PC-9 (cell line): ENCODE results near the gene KRTDAP. TPM values are rescaled to one million over a fixed set of nuclear protein-coding genes. Genes with fewer than 3 reads are reported as not detected.

Experiments used
- BruUV-seq: library from RNA; stranded (reverse); fragments of 400-500 nt; replicated peaks from 2 replicates; lab custom pipeline; 2021; lab: Mats Ljungman, UMichigan
- CTCF ChIA-PET: fragments of 300-600 bp; sonication (Branson Sonifier 250); formaldehyde crosslinking; loops from one replicate; lab custom pipeline; 2022; ENCODE audit warnings: antibody characterized with exemption; lab: Charles Lee
- POLR2A ChIA-PET: fragments of 300-600 bp; sonication (Branson Sonifier 250); formaldehyde crosslinking; loops from one replicate; lab custom pipeline; 2022; ENCODE audit warnings: antibody characterized with exemption; ENCODE audit not compliant: unreplicated experiment; lab: Charles Lee
- DNase-seq, 2 experiments: peaks; one replicate each; pipeline versions ENCODE4 v3.0.0 to v3.0.0-alpha.2; 2015 to 2022; ENCODE audit warnings: mixed read lengths in 1 of 2
- H2AFZ ChIP-seq: fragments of 200-600 bp; sonication (generic); 2 replicates; pipeline ENCODE4 v1.8.1; 2017; ENCODE audit warnings: antibody characterized with exemption
- H3F3A ChIP-seq: fragments of 200-600 bp; sonication (generic); 2 replicates; pipeline ENCODE4 v1.8.1; 2017; ENCODE audit warnings: antibody characterized with exemption, mild to moderate bottlenecking, low read depth; ENCODE audit not compliant: insufficient read depth
- H3K27ac ChIP-seq: fragments of 200-600 bp; sonication (generic); 2 replicates; pipeline ENCODE4 v1.6.1; 2016; ENCODE audit warnings: mixed run types
- H3K27me3 ChIP-seq: fragments of 200-600 bp; sonication (generic); 2 replicates; pipeline ENCODE4 v1.6.1; 2016; ENCODE audit warnings: low read depth, mixed run types; ENCODE audit not compliant: insufficient read depth
- H3K36me3 ChIP-seq: fragments of 200-600 bp; sonication (generic); 2 replicates; pipeline ENCODE4 v1.6.1; 2016; ENCODE audit warnings: low read depth, mixed run types
- H3K4me1 ChIP-seq: fragments of 200-600 bp; sonication (generic); replicated peaks from 2 replicates; pipeline ENCODE4 v1.6.1; 2016; ENCODE audit warnings: mixed run types; ENCODE audit not compliant: insufficient read depth
- H3K4me2 ChIP-seq: fragments of 200-600 bp; sonication (generic); 2 replicates; pipeline ENCODE4 v1.6.1; 2017; ENCODE audit warnings: mixed run types
- H3K4me3 ChIP-seq: fragments of 200-600 bp; sonication (generic); 2 replicates; pipeline ENCODE4 v1.6.1; 2016; ENCODE audit warnings: mixed run types
- H3K79me2 ChIP-seq: fragments of 200-600 bp; sonication (generic); 2 replicates; pipeline ENCODE4 v1.6.1; 2017; ENCODE audit warnings: low read depth, mixed run types
- H3K9me2 ChIP-seq: fragments of 200-600 bp; sonication (generic); 2 replicates; pipeline ENCODE4 v1.8.1; 2017; ENCODE audit warnings: mild to moderate bottlenecking; ENCODE audit not compliant: insufficient read depth
- H3K9me3 ChIP-seq: fragments of 200-600 bp; sonication (generic); 2 replicates; pipeline ENCODE4 v1.8.1; 2016; ENCODE audit warnings: low read depth; ENCODE audit not compliant: insufficient read depth
- H4K20me1 ChIP-seq: fragments of 200-600 bp; sonication (generic); 2 replicates; pipeline ENCODE4 v1.8.1; 2017; ENCODE audit not compliant: insufficient read depth
- EZH2 ChIP-seq: fragments of 200-600 bp; sonication (generic); IDR thresholded peaks from 2 replicates; pipeline ENCODE4 v1.8.0; 2017; ENCODE audit warnings: antibody characterized with exemption, low read depth
- intact Hi-C: fragments of 100-400 bp; cut with micrococcal nuclease; formaldehyde crosslinking; loops from one replicate; pipeline ENCODE4 v1.10.0; 2022; ENCODE audit not compliant: unreplicated experiment
- total RNA-seq: library from RNA; stranded (reverse); gene quantifications from 2 replicates; pipeline ENCODE4 v1.2.3, GENCODE V29; 2021
- TF ChIP-seq, protein P1 (sequence below): fragments of 200-600 bp; sonication (generic); conservative IDR thresholded peaks from 2 replicates; pipeline ENCODE4 v1.6.1; 2017; ENCODE audit warnings: mixed run types, antibody characterized with exemption, mild to moderate bottlenecking, moderate library complexity

KRTDAP gene
- total RNA-seq, 1 experiment from 2014 or later = not detected

DNA sequence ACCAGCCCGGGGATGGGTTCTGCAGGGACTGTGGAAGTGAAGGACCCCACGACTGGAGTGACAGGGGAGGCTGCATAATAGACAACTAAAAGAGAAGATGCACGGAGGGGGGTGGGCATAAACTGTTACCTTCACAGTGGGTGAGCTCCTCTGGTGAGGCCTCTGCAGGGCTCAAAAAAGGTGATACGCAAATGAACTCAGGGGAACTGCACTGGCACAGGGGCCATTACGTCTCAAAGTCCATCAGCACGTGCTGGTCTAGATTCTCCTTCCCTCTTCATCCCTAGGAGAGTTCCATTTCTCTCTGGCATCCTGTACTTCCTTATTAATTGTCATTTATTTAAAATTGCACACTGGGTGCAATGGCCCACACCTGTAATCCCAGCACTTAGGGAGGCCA, 50.3 kb downstream of the KRTDAP start:
- Histone ChIP-seq H3K36me3 (no peaks in the 10 kb centered on the region), H3F3A (peaks cover 6% of the 10 kb centered on the region; the same call in 1 of the 2 replicates), H4K20me1 (no peaks in the 10 kb centered on the region), H3K9me3 (no peaks in the 10 kb centered on the region), H3K27ac (no peak overlapping the region), H3K4me2 (no peak overlapping the region), H3K27me3 (peaks cover 2% of the 10 kb centered on the region; the same call in 1 of the 2 replicates), H3K4me3 (no peak overlapping the region), H2AFZ (no peak overlapping the region), H3K79me2 (no peaks in the 10 kb centered on the region), H3K4me1 (peaks cover 17% of the 10 kb centered on the region), H3K9me2 (no peaks in the 10 kb centered on the region)
- no TSS peak for BruUV-seq
- CTCF ChIA-PET = interaction anchor here (0.6 kb wide), 1 partner anchor 9 kb away, joined by 3 read pairs; no protein-coding TSS in a partner anchor
- TF ChIP-seq, protein P1, sequence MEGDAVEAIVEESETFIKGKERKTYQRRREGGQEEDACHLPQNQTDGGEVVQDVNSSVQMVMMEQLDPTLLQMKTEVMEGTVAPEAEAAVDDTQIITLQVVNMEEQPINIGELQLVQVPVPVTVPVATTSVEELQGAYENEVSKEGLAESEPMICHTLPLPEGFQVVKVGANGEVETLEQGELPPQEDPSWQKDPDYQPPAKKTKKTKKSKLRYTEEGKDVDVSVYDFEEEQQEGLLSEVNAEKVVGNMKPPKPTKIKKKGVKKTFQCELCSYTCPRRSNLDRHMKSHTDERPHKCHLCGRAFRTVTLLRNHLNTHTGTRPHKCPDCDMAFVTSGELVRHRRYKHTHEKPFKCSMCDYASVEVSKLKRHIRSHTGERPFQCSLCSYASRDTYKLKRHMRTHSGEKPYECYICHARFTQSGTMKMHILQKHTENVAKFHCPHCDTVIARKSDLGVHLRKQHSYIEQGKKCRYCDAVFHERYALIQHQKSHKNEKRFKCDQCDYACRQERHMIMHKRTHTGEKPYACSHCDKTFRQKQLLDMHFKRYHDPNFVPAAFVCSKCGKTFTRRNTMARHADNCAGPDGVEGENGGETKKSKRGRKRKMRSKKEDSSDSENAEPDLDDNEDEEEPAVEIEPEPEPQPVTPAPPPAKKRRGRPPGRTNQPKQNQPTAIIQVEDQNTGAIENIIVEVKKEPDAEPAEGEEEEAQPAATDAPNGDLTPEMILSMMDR = no peak
- TF ChIP-seq EZH2 = no peak
- intact Hi-C loops = no loop called here
- DNase-seq = no peak
- POLR2A ChIA-PET = no interaction called here

DNA sequence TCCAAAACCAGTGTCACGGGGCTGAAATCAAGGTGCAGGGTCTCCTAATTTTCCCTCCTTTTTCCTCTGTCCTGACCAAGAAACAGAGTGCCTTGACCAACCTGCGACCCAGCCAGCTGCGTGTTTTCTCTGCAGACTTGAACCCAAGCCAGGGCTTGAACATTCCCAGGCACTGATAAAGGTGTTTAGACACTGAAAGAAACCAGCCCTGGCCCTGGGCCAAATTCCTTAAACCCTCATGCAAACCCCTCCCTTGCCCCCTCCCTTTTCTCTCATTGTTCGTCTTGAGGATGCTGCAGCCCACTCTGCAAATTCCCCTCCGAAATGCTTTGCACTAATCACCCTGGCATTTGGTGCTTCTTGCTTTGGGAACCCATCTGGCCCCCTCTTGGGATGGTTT, 51.7 kb downstream of the KRTDAP start:
- BruUV-seq = no TSS peak
- TF ChIP-seq, protein P1 = no peak
- no peak for TF ChIP-seq EZH2
- H3F3A ChIP-seq = peaks cover 6% of the 10 kb centered on the region; the same call in 1 of the 2 replicates
- no peaks in the 10 kb centered on the region for H4K20me1 ChIP-seq
- H3K9me2 ChIP-seq = no peaks in the 10 kb centered on the region
- H3K4me1 ChIP-seq = peaks cover 17% of the 10 kb centered on the region
- DNase-seq = no peak
- CTCF ChIA-PET = no interaction called here
- POLR2A ChIA-PET = no interaction called here
- no peaks in the 10 kb centered on the region for H3K79me2 ChIP-seq
- no peaks in the 10 kb centered on the region for H3K27me3 ChIP-seq
- no peak overlapping the region for H3K4me2 ChIP-seq
- intact Hi-C loops = no loop called here
- H3K36me3 ChIP-seq = no peaks in the 10 kb centered on the region
- no peak overlapping the region for H3K4me3 ChIP-seq
- no peak overlapping the region for H3K27ac ChIP-seq
- no peak overlapping the region for H2AFZ ChIP-seq
- H3K9me3 ChIP-seq = no peaks in the 10 kb centered on the region

DNA sequence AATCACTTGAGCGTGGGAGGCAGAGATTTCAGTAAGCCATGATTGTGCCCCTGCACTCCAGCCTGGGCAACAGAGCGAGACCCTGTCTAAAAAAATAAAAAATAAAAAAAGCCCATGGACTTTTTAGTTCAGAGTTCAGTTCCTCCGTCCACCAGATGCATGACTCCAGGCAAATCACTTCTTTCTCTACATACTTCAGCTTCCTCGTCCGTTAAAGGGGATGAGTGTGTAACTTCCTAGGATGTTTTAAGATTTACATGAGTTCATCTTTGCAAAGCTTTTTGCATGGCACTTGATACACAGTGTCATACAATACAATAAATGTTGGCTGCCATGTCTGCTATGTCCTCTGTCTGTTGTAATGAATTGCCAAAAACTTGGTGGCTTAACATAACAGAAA, 52.2 kb downstream of the KRTDAP start:
- Histone ChIP-seq H4K20me1 (no peaks in the 10 kb centered on the region), H3K36me3 (no peaks in the 10 kb centered on the region), H3K27ac (no peak overlapping the region), H3K27me3 (no peaks in the 10 kb centered on the region), H3K4me1 (peaks cover 17% of the 10 kb centered on the region), H3K4me2 (no peak overlapping the region), H3K9me2 (no peaks in the 10 kb centered on the region), H3K4me3 (no peak overlapping the region), H3K79me2 (no peaks in the 10 kb centered on the region), H3F3A (peaks cover 6% of the 10 kb centered on the region; the same call in 1 of the 2 replicates), H3K9me3 (no peaks in the 10 kb centered on the region), H2AFZ (no peak overlapping the region)
- no peak for TF ChIP-seq EZH2
- TF ChIP-seq, protein P1 = no peak
- DNase-seq = no peak
- CTCF ChIA-PET = no interaction called here
- intact Hi-C loops = no loop called here
- no TSS peak for BruUV-seq
- POLR2A ChIA-PET = no interaction called here
